ENCODE results near the gene PYROXD2. TPM values are rescaled to one million over a fixed set of nuclear protein-coding genes. Genes with fewer than 3 reads are reported as not detected.
A peak's percentile ranks its signal among the peaks of the same experiment; 100 is the strongest.

PYROXD2 gene
- polyA plus RNA-seq, 1 donor from 2014 or later, result 0.11 TPM

DNA sequence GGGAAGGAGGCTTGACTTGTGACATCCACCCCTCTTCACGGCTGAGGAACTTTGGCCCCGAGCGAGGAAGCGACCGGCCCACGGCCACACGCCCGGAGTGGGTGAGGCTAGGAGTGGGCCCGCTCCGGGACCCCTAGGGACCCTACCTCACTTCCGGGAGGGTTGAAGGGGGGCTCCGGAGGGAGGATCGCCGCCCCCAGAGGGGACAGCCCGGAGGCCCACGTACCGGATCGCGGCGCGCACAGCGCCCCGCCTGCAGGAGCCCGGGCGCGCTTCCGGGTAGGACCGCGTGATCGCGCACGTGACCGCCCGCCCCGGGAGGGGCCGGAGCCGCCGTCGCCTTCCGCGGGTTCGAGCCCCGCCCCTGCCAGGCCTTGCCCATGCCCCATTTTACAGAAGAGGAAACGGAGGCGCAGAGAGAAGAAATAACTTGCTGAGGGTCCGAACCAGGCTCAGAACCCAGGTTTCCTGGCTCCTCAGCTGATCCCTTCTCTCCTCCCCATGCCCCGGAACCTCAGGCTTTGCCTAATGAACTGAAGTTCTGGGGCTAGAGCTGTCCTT lies 31.8 kb upstream of the PYROXD2 start, which contains the start of gene HPS1:
TSS of gene HPS1 (minus strand) at position 275 of the 561 bp plus-strand sequence. CDS start 3,695 bp downstream, outside the sequence.
- H3K79me2 ChIP-seq (replicated peaks; ENCODE audit: insufficient read depth, low read length), result no peaks in the 10 kb centered on the region
- H3K27me3 ChIP-seq (ENCODE audit: insufficient read depth, low read depth, low read length), result no peaks in the 10 kb centered on the region
- no peak within 1 kb of the TSS for H3K27ac ChIP-seq (ENCODE audit: low read length)

DNA sequence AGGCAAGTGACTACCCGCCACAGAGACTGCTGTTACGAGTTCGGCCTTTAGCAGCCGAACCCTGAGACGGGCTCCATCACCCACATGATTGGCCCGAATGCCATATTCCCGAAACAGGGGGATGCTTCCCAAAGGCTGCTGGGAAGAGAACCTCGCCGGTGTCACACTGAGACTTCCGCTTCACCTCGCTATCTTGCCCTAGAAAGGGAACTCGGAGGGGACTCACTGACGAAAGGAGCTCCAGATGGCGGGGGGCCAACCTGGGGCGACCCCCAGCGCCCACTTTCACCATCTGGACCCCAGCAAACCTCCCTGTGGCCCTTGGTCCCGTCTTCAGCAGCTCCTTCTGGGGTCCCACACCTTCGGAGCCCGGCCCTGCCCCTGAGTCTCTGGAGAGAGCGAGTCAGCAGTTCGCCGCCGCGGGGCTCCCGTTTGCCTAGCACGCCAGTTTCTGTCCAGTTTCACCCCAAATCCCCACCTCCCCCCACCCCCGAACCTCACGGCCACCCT lies 31.2 kb upstream of the PYROXD2 start:
- Histone ChIP-seq H3K9me2 (ENCODE audit: insufficient read depth, low read length) (no peaks in the 10 kb centered on the region), H4K20me1 (ENCODE audit: insufficient read depth) (no peaks in the 10 kb centered on the region), H2AFZ (ENCODE audit: low read depth, low read length) (peak overlapping the region; percentile 21), H3K36me3 (ENCODE audit: insufficient read depth, low read length) (no peaks in the 10 kb centered on the region), H3K27ac (ENCODE audit: low read length) (no peak overlapping the region), H3K27me3 (ENCODE audit: insufficient read depth, low read depth, low read length) (no peaks in the 10 kb centered on the region), H3F3A (ENCODE audit: insufficient read depth, low read length, poor library complexity, severe bottlenecking) (no peaks in the 10 kb centered on the region), H3K79me2 (replicated peaks; ENCODE audit: insufficient read depth, low read length) (no peaks in the 10 kb centered on the region), H3K9me3 (ENCODE audit: low read length) (no peaks in the 10 kb centered on the region), H3K9ac (ENCODE audit: low read length) (no peak overlapping the region), H3K4me3 (ENCODE audit: low read length) (peak overlapping the region; percentile 54), H3K4me2 (ENCODE audit: low read length) (no peak overlapping the region)
- TF ChIP-seq SMC3 (conservative IDR thresholded peaks at IDR 0.05; ENCODE audit: poor library complexity) (no peak), POLR2AphosphoS5 (IDR thresholded peaks at IDR 0.05) (no peak), EP300 (conservative IDR thresholded peaks at IDR 0.05; ENCODE audit: poor library complexity, severe bottlenecking) (no peak), TAF1 (IDR thresholded peaks at IDR 0.05; ENCODE audit: low read depth) (no peak), EZH2 (IDR thresholded peaks at IDR 0.05; ENCODE audit: borderline replicate concordance, insufficient read depth, low read length, poor library complexity, severe bottlenecking) (no peak), RAD21 (conservative IDR thresholded peaks at IDR 0.05) (no peak), MXI1 (conservative IDR thresholded peaks at IDR 0.05; ENCODE audit: poor library complexity, severe bottlenecking) (no peak)
- TF ChIP-seq, protein P1, sequence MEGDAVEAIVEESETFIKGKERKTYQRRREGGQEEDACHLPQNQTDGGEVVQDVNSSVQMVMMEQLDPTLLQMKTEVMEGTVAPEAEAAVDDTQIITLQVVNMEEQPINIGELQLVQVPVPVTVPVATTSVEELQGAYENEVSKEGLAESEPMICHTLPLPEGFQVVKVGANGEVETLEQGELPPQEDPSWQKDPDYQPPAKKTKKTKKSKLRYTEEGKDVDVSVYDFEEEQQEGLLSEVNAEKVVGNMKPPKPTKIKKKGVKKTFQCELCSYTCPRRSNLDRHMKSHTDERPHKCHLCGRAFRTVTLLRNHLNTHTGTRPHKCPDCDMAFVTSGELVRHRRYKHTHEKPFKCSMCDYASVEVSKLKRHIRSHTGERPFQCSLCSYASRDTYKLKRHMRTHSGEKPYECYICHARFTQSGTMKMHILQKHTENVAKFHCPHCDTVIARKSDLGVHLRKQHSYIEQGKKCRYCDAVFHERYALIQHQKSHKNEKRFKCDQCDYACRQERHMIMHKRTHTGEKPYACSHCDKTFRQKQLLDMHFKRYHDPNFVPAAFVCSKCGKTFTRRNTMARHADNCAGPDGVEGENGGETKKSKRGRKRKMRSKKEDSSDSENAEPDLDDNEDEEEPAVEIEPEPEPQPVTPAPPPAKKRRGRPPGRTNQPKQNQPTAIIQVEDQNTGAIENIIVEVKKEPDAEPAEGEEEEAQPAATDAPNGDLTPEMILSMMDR (IDR thresholded peaks at IDR 0.05; ENCODE audit: poor library complexity, severe bottlenecking), result no peak
- TF ChIP-seq, protein P2, sequence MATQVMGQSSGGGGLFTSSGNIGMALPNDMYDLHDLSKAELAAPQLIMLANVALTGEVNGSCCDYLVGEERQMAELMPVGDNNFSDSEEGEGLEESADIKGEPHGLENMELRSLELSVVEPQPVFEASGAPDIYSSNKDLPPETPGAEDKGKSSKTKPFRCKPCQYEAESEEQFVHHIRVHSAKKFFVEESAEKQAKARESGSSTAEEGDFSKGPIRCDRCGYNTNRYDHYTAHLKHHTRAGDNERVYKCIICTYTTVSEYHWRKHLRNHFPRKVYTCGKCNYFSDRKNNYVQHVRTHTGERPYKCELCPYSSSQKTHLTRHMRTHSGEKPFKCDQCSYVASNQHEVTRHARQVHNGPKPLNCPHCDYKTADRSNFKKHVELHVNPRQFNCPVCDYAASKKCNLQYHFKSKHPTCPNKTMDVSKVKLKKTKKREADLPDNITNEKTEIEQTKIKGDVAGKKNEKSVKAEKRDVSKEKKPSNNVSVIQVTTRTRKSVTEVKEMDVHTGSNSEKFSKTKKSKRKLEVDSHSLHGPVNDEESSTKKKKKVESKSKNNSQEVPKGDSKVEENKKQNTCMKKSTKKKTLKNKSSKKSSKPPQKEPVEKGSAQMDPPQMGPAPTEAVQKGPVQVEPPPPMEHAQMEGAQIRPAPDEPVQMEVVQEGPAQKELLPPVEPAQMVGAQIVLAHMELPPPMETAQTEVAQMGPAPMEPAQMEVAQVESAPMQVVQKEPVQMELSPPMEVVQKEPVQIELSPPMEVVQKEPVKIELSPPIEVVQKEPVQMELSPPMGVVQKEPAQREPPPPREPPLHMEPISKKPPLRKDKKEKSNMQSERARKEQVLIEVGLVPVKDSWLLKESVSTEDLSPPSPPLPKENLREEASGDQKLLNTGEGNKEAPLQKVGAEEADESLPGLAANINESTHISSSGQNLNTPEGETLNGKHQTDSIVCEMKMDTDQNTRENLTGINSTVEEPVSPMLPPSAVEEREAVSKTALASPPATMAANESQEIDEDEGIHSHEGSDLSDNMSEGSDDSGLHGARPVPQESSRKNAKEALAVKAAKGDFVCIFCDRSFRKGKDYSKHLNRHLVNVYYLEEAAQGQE (IDR thresholded peaks at IDR 0.05; ENCODE audit: borderline replicate concordance), result no peak

More for the DNA sequence above, 31.8 kb upstream of the PYROXD2 start, which contains the start of gene HPS1:
- no peak for TF ChIP-seq MXI1 (conservative IDR thresholded peaks at IDR 0.05; ENCODE audit: poor library complexity, severe bottlenecking)
- TF ChIP-seq, protein P1 (IDR thresholded peaks at IDR 0.05; ENCODE audit: poor library complexity, severe bottlenecking), result no peak
- TF ChIP-seq EP300 (conservative IDR thresholded peaks at IDR 0.05; ENCODE audit: poor library complexity, severe bottlenecking), result no peak
- no peak for TF ChIP-seq TAF1 (IDR thresholded peaks at IDR 0.05; ENCODE audit: low read depth)
- no peak for TF ChIP-seq EZH2 (IDR thresholded peaks at IDR 0.05; ENCODE audit: borderline replicate concordance, insufficient read depth, low read length, poor library complexity, severe bottlenecking)
- H4K20me1 ChIP-seq (ENCODE audit: insufficient read depth), result no peaks in the 10 kb centered on the region
- no peaks in the 10 kb centered on the region for H3K9me3 ChIP-seq (ENCODE audit: low read length)
- H3K9me2 ChIP-seq (ENCODE audit: insufficient read depth, low read length), result no peaks in the 10 kb centered on the region
- H3K36me3 ChIP-seq (ENCODE audit: insufficient read depth, low read length), result no peaks in the 10 kb centered on the region
- H3K4me3 ChIP-seq (ENCODE audit: low read length), result peak within 1 kb of the TSS; percentile 54
- H2AFZ ChIP-seq (ENCODE audit: low read depth, low read length), result peak within 1 kb of the TSS; percentile 21
- no peak within 1 kb of the TSS for H3K9ac ChIP-seq (ENCODE audit: low read length)
- H3F3A ChIP-seq (ENCODE audit: insufficient read depth, low read length, poor library complexity, severe bottlenecking), result no peaks in the 10 kb centered on the region
- no peak within 1 kb of the TSS for H3K4me2 ChIP-seq (ENCODE audit: low read length)

All from neural cell (in vitro differentiated cells).